ENCODE results near the gene BBS10. TPM values are rescaled to one million over a fixed set of nuclear protein-coding genes. Genes with fewer than 3 reads are reported as not detected.
A peak's percentile ranks its signal among the peaks of the same experiment; 100 is the strongest.
"Not testable (repeated sequence)": the region's sequence is repeated elsewhere in the genome, so short reads cannot be mapped to it uniquely, and the experiment has no call there.

BBS10 gene
- total RNA-seq, 1 donor from 2014 or later, result 8.2 TPM

GRCh38 chr12:76366163-76366562 lies 17.9 kb upstream of the BBS10 start:
- H3K36me3 Mint-ChIP-seq (ENCODE audit: low read depth), result peaks cover 54% of the 10 kb centered on the region
- no peak for DNase-seq (ENCODE audit: low spot score)
- H3K27ac Mint-ChIP-seq (ENCODE audit: unreplicated experiment), result no peak overlapping the region
- TF ChIP-seq CTCF (IDR thresholded peaks at IDR 0.05), result no peak
- H3K4me3 Mint-ChIP-seq (ENCODE audit: unreplicated experiment), result no peak overlapping the region
- H3K4me1 Mint-ChIP-seq (ENCODE audit: low read depth), result no peaks in the 10 kb centered on the region
- H3K27me3 Mint-ChIP-seq (ENCODE audit: low read depth), result no peaks in the 10 kb centered on the region
- peaks cover 14% of the 10 kb centered on the region for H3K9me3 Mint-ChIP-seq (ENCODE audit: low read depth)

DNA sequence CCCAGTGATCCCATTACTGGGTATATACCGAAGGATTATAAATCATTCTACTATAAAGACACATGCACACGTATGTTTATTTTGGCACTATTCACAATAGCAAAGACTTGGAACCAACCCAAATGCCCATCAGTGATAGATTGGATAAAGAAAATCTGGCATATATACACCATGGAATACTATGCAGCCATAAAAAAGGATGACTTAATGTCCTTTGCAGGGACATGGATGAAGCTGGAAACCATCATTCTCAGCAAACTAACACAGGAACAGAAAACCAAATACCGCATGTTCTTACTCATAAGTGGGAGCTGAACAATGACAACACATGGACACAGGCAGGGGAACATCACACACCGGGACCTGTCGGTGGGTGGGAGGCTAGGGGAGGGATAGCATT lies 15.9 kb upstream of the BBS10 start:
- peaks cover 14% of the 10 kb centered on the region for H3K9me3 Mint-ChIP-seq (ENCODE audit: low read depth)
- not testable (repeated sequence) for H3K27me3 Mint-ChIP-seq (ENCODE audit: low read depth); DNase-seq (ENCODE audit: low spot score); H3K4me3 Mint-ChIP-seq (ENCODE audit: unreplicated experiment); H3K4me1 Mint-ChIP-seq (ENCODE audit: low read depth); H3K27ac Mint-ChIP-seq (ENCODE audit: unreplicated experiment)
- peaks cover 50% of the 10 kb centered on the region for H3K36me3 Mint-ChIP-seq (ENCODE audit: low read depth)

DNA sequence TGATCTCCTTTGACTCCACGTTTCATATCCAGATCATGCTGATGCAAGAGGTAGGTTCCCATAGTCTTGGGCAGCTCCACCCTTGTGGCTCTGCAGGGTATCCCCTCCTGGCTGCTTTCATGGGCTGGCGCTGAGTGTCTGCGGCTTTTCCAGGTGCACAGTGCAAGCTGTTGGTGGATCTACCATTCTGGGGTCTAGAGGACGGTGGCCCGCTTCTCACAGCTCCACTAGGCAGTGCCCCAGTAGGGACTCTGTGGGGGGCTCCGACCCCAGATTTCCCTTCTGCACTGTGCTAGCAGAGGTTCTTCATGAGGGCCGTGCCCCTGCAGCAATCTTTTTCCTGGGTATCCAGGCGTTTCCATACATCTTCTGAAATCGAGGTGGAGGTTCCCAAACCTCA lies 12.1 kb upstream of the BBS10 start:
- Mint-ChIP-seq H3K4me1 (ENCODE audit: low read depth) (peaks cover 18% of the 10 kb centered on the region), H3K27ac (ENCODE audit: unreplicated experiment) (no peak overlapping the region), H3K27me3 (ENCODE audit: low read depth) (no peaks in the 10 kb centered on the region), H3K36me3 (ENCODE audit: low read depth) (peaks cover 30% of the 10 kb centered on the region), H3K4me3 (ENCODE audit: unreplicated experiment) (no peak overlapping the region), H3K9me3 (ENCODE audit: low read depth) (peaks cover 4% of the 10 kb centered on the region)
- no peak for DNase-seq (ENCODE audit: low spot score)
- TF ChIP-seq CTCF (IDR thresholded peaks at IDR 0.05), result no peak

DNA sequence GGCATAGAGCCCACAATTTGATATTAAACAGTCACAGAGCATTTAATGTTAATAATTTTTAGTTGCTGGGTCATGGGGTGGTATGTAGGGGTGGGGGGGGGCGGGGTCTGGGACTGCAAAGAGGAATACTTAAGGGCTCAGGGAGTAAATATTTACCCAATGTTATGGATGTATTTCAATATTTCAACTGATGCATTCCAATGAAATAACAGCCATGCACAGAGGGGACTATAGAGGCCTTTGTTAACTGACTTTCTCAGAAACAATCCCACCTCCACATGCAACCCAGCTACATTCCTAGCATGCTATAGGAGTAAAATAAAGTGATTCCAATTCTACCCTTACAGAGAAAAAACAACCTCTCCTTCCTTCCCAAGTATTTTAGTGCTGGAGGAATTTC lies 7.9 kb upstream of the BBS10 start:
- Mint-ChIP-seq H3K36me3 (ENCODE audit: low read depth) (peaks cover 12% of the 10 kb centered on the region), H3K27me3 (ENCODE audit: low read depth) (no peaks in the 10 kb centered on the region), H3K27ac (ENCODE audit: unreplicated experiment) (peak overlapping the region; percentile 6), H3K4me1 (ENCODE audit: low read depth) (peaks cover 18% of the 10 kb centered on the region), H3K4me3 (ENCODE audit: unreplicated experiment) (no peak overlapping the region), H3K9me3 (ENCODE audit: low read depth) (no peaks in the 10 kb centered on the region)
- no peak for DNase-seq (ENCODE audit: low spot score)
- no peak for TF ChIP-seq CTCF (IDR thresholded peaks at IDR 0.05)

- Mint-ChIP-seq H3K36me3 (ENCODE audit: low read depth) (no peaks in the 10 kb centered on the region), H3K9me3 (ENCODE audit: low read depth) (no peaks in the 10 kb centered on the region), H3K4me3 (ENCODE audit: unreplicated experiment) (peak overlapping the region; percentile 92), H3K27me3 (ENCODE audit: low read depth) (no peaks in the 10 kb centered on the region), H3K4me1 (ENCODE audit: low read depth) (peaks cover 33% of the 10 kb centered on the region), H3K27ac (ENCODE audit: unreplicated experiment) (peak overlapping the region; percentile 91)
- no peak for DNase-seq (ENCODE audit: low spot score)
- TF ChIP-seq CTCF (IDR thresholded peaks at IDR 0.05), result peak; percentile 86
Measured at GRCh38 chr12:76346798-76347420, 1.3 kb downstream of the BBS10 start.

GRCh38 chr12:76346236-76346635 lies 2.0 kb downstream of the BBS10 start:
- Mint-ChIP-seq H3K4me1 (ENCODE audit: low read depth) (peaks cover 40% of the 10 kb centered on the region), H3K4me3 (ENCODE audit: unreplicated experiment) (no peak overlapping the region), H3K27ac (ENCODE audit: unreplicated experiment) (peak overlapping the region; percentile 9), H3K36me3 (ENCODE audit: low read depth) (no peaks in the 10 kb centered on the region), H3K9me3 (ENCODE audit: low read depth) (no peaks in the 10 kb centered on the region), H3K27me3 (ENCODE audit: low read depth) (no peaks in the 10 kb centered on the region)
- DNase-seq (ENCODE audit: low spot score), result no peak
- TF ChIP-seq CTCF (IDR thresholded peaks at IDR 0.05), result no peak

Data from chondrocyte (in vitro differentiated cells).